ENCODE results near the gene STARD6. TPM values are rescaled to one million over a fixed set of nuclear protein-coding genes. Genes with fewer than 3 reads are reported as not detected.

Gene STARD6
- total RNA-seq, 1 experiment from 2014 or later = not detected

DNA sequence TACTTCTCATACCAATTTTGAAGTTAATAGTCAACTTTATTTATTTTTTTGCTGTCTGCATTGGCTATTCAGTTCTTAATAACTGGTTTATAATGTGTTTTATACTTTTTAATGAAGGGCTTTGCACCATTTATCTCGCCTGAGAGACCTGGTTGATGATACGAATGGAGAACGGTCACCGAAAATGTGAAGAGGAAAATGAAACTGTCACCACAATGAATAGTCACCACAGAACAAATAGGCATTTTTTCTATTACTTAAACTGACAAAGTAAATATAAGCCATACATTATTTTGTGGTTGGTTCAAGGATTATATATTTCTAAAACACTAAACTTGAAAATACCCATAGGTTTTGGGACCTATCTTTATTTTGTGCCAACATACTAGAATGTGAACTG, 20.4 kb upstream of the STARD6 start:
- no peak overlapping the region for H4K8ac ChIP-seq (replicated peaks; ENCODE audit: insufficient read length, low read depth, low read length)
- no peak overlapping the region for H2BK120ac ChIP-seq (ENCODE audit: low read depth, low read length, poor library complexity, severe bottlenecking)
- no peak for DNase-seq
- no peak overlapping the region for H3K4me2 ChIP-seq (ENCODE audit: insufficient read depth, insufficient read length, low read length)
- no peak overlapping the region for H4K5ac ChIP-seq (ENCODE audit: insufficient read length, low read depth, low read length)
- no peak overlapping the region for H2BK5ac ChIP-seq (ENCODE audit: insufficient read length, low read length)
- H3K9me3 Mint-ChIP-seq = no peaks in the 10 kb centered on the region; a peak in 1 of 5 replicates
- WGBS (ENCODE audit: extremely low coverage, insufficient read length, low lambda C conversion rate) = no CpG with 5 or more reads among the region's 4 CpGs
- H3K4me3 Mint-ChIP-seq = no peak overlapping the region
- no peak overlapping the region for H3K27ac Mint-ChIP-seq
- H3K27ac ChIP-seq (ENCODE audit: insufficient read length, low read depth, low read length) = no peak overlapping the region
- TF ChIP-seq, protein P1, sequence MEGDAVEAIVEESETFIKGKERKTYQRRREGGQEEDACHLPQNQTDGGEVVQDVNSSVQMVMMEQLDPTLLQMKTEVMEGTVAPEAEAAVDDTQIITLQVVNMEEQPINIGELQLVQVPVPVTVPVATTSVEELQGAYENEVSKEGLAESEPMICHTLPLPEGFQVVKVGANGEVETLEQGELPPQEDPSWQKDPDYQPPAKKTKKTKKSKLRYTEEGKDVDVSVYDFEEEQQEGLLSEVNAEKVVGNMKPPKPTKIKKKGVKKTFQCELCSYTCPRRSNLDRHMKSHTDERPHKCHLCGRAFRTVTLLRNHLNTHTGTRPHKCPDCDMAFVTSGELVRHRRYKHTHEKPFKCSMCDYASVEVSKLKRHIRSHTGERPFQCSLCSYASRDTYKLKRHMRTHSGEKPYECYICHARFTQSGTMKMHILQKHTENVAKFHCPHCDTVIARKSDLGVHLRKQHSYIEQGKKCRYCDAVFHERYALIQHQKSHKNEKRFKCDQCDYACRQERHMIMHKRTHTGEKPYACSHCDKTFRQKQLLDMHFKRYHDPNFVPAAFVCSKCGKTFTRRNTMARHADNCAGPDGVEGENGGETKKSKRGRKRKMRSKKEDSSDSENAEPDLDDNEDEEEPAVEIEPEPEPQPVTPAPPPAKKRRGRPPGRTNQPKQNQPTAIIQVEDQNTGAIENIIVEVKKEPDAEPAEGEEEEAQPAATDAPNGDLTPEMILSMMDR (conservative IDR thresholded peaks at IDR 0.05) = no peak
- no peaks in the 10 kb centered on the region for H3K79me1 ChIP-seq (ENCODE audit: insufficient read depth, low read depth, low read length, poor library complexity, severe bottlenecking)
- peaks cover 2% of the 10 kb centered on the region for H3K4me1 ChIP-seq (ENCODE audit: insufficient read depth, low read length)
- no peak overlapping the region for H2AFZ ChIP-seq (ENCODE audit: low read length)
- no peaks in the 10 kb centered on the region for H3K79me2 ChIP-seq (ENCODE audit: insufficient read depth, low read length)
- H3T11ph ChIP-seq (ENCODE audit: low read length) = no peak overlapping the region
- H3K4me1 Mint-ChIP-seq = peaks cover 22% of the 10 kb centered on the region in 2 experiments
- no peak overlapping the region for H3K9ac ChIP-seq (ENCODE audit: extremely low read depth, insufficient read length, low read length)
- no peak overlapping the region for H2BK15ac ChIP-seq (ENCODE audit: low read depth, low read length)
- no peaks in the 10 kb centered on the region for H3K27me3 Mint-ChIP-seq (ENCODE audit: low read depth)
- H3K9me3 ChIP-seq (ENCODE audit: control insufficient read depth, low read depth, low read length) = no peaks in the 10 kb centered on the region
- H3K4ac ChIP-seq (ENCODE audit: low read depth, low read length) = no peak overlapping the region
- H3K36me3 Mint-ChIP-seq (ENCODE audit: insufficient read depth in 1 of 3, low read depth in 3 of 3) = peaks cover 3 to 37% (median 34%) of the 10 kb centered on the region in 3 experiments; a peak in 6 of 7 replicates
- H4K91ac ChIP-seq (ENCODE audit: insufficient read length, low read depth, low read length) = no peak overlapping the region
- no peak overlapping the region for H3K18ac ChIP-seq (ENCODE audit: insufficient read length, low read depth, low read length)
- H3K23me2 ChIP-seq (ENCODE audit: insufficient read length, low read depth, low read length, poor library complexity, severe bottlenecking) = no peaks in the 10 kb centered on the region
- no peak overlapping the region for H3K14ac ChIP-seq (ENCODE audit: insufficient read depth, low read length)
- no peak overlapping the region for H2BK20ac ChIP-seq (ENCODE audit: low read depth, low read length, poor library complexity, severe bottlenecking)
- H4K20me1 ChIP-seq (ENCODE audit: control insufficient read depth, insufficient read depth, insufficient read length) = no peaks in the 10 kb centered on the region
- H3K23ac ChIP-seq (ENCODE audit: insufficient read length, low read depth, low read length) = no peak overlapping the region
- no peak overlapping the region for H2BK12ac ChIP-seq (ENCODE audit: insufficient read length, low read depth, low read length)
- H3K27me3 ChIP-seq (ENCODE audit: insufficient read depth, low read length) = no peaks in the 10 kb centered on the region
- no peak overlapping the region for H3K56ac ChIP-seq (ENCODE audit: insufficient read length, low read depth, low read length)
- H2AK5ac ChIP-seq (ENCODE audit: insufficient read length, low read length) = no peak overlapping the region

Measured in H9 (cell line).